HG02973 (cell line): ENCODE measurements around the gene CTAGE1.
"Not testable (repeated sequence)": the region's sequence is repeated elsewhere in the genome, so short reads cannot be mapped to it uniquely, and the experiment has no call there.

ENCODE experiments used
- ATAC-seq: cut with Tn5 transposase; IDR thresholded peaks from one replicate; pipeline ENCODE4 v1.9.1; 2021; ENCODE audit warnings: moderate library complexity; ENCODE audit not compliant: unreplicated experiment

Gene CTAGE1

GRCh38 chr18:22417496-22418188 is at the start of gene CTAGE1:
TSS of gene CTAGE1 (minus strand) at chr18:22417915. CDS start at chr18:22417811, 104 bp downstream.
- ATAC-seq = no peak

- no peak for ATAC-seq
Measured at GRCh38 chr18:22466608-22467395, 49.1 kb upstream of the CTAGE1 start.

- no peak for ATAC-seq
Measured at GRCh38 chr18:22465859-22466457, 48.2 kb upstream of the CTAGE1 start.

- no peak for ATAC-seq
Measured at GRCh38 chr18:22463076-22463475, 45.4 kb upstream of the CTAGE1 start.

- no peak for ATAC-seq
Measured at GRCh38 chr18:22459491-22459890, 41.8 kb upstream of the CTAGE1 start.

GRCh38 chr18:22457524-22457923 is 39.8 kb upstream of the CTAGE1 start:
- ATAC-seq = no peak

GRCh38 chr18:22456547-22456946 is 38.8 kb upstream of the CTAGE1 start:
- ATAC-seq = no peak

- ATAC-seq = no peak
Measured at GRCh38 chr18:22456116-22456480, 38.4 kb upstream of the CTAGE1 start.

GRCh38 chr18:22455425-22456115 is 37.9 kb upstream of the CTAGE1 start:
- no peak for ATAC-seq

GRCh38 chr18:22453315-22453714 is 35.6 kb upstream of the CTAGE1 start:
- no peak for ATAC-seq

GRCh38 chr18:22452226-22452668 is 34.5 kb upstream of the CTAGE1 start:
- no peak for ATAC-seq

GRCh38 chr18:22451796-22452195 is 34.1 kb upstream of the CTAGE1 start:
- ATAC-seq = no peak

- not testable (repeated sequence) for ATAC-seq
Measured at GRCh38 chr18:22450766-22451165, 33.1 kb upstream of the CTAGE1 start.

- not testable (repeated sequence) for ATAC-seq
Measured at GRCh38 chr18:22450318-22450717, 32.6 kb upstream of the CTAGE1 start.

- not testable (repeated sequence) for ATAC-seq
Measured at GRCh38 chr18:22449753-22450152, 32.0 kb upstream of the CTAGE1 start.

GRCh38 chr18:22448238-22448637 is 30.5 kb upstream of the CTAGE1 start:
- no peak for ATAC-seq

GRCh38 chr18:22447792-22448191 is 30.1 kb upstream of the CTAGE1 start:
- no peak for ATAC-seq

GRCh38 chr18:22446911-22447310 is 29.2 kb upstream of the CTAGE1 start:
- ATAC-seq = no peak

GRCh38 chr18:22446325-22446724 is 28.6 kb upstream of the CTAGE1 start:
- ATAC-seq = no peak

GRCh38 chr18:22441638-22442037 is 23.9 kb upstream of the CTAGE1 start:
- no peak for ATAC-seq

GRCh38 chr18:22439447-22439846 is 21.7 kb upstream of the CTAGE1 start:
- ATAC-seq = no peak
